IPS-11a (cell line): ENCODE measurements around the gene UTP14C.
"Not testable (repeated sequence)": the region's sequence is repeated elsewhere in the genome, so short reads cannot be mapped to it uniquely, and the experiment has no call there.

Experiments used
- H3K4me3 ChIP-seq: one replicate; pipeline ENCODE4 v1.5.1; 2013; ENCODE audit warnings: low read depth, low read length, control low read depth

The UTP14C gene

GRCh38 chr13:52034616-52035226, 10.2 kb downstream of the UTP14C start:
- no peak overlapping the region for H3K4me3 ChIP-seq

- no peak overlapping the region for H3K4me3 ChIP-seq
These were observed 11.5 kb downstream of the UTP14C start for GRCh38 chr13:52036037-52036436.

GRCh38 chr13:52043675-52044074, 19.2 kb downstream of the UTP14C start:
- H3K4me3 ChIP-seq: no peak overlapping the region

GRCh38 chr13:52047463-52047862, 23.0 kb downstream of the UTP14C start:
- H3K4me3 ChIP-seq: no peak overlapping the region

- H3K4me3 ChIP-seq: no peak overlapping the region
These were observed 24.0 kb downstream of the UTP14C start for GRCh38 chr13:52048516-52048915.

GRCh38 chr13:52051400-52051799, 26.9 kb downstream of the UTP14C start:
- no peak overlapping the region for H3K4me3 ChIP-seq

- no peak overlapping the region for H3K4me3 ChIP-seq
These were observed 29.0 kb downstream of the UTP14C start for GRCh38 chr13:52053460-52053859.

- not testable (repeated sequence) for H3K4me3 ChIP-seq
These were observed 36.6 kb downstream of the UTP14C start for GRCh38 chr13:52061064-52061463.

- no peak overlapping the region for H3K4me3 ChIP-seq
These were observed 37.1 kb downstream of the UTP14C start for GRCh38 chr13:52061587-52061986.

- H3K4me3 ChIP-seq: no peak overlapping the region
These were observed 42.7 kb downstream of the UTP14C start for GRCh38 chr13:52067237-52067636.

GRCh38 chr13:52070929-52071523, 46.5 kb downstream of the UTP14C start:
- H3K4me3 ChIP-seq: no peak overlapping the region
